C4-2B (cell line): ENCODE measurements around the gene PLEKHO2.

Experiments used
- CTCF ChIP-seq: fragments of 450-650 bp; conservative IDR thresholded peaks from 2 replicates; pipeline ENCODE4 v1.5.1; 2017; ENCODE audit warnings: mild to moderate bottlenecking
- ZFX ChIP-seq: fragments of 450-650 bp; IDR thresholded peaks from 2 replicates; pipeline ENCODE4 v1.6.1; 2017

GRCh38 chr15:64894395-64895056 is 52.8 kb downstream of the PLEKHO2 start:
- TF ChIP-seq ZFX = no peak
- no peak for TF ChIP-seq CTCF
